HepG2 (cell line): ENCODE measurements around the gene SACS.

Source experiments
- ATF2 ChIP-seq: sonication (generic); formaldehyde crosslinking; IDR thresholded peaks from 2 replicates; pipeline ENCODE4 v1.4.0; 2020; ENCODE audit warnings: missing genetic modification reagents
- CEBPB ChIP-seq: IDR thresholded peaks from 2 replicates; pipeline ENCODE4 v1.6.1; 2011; ENCODE audit warnings: low read depth, low read length, improper control_type of control experiment, borderline replicate concordance
- MED8 ChIP-seq: sonication (generic); formaldehyde crosslinking; IDR thresholded peaks from 2 replicates; pipeline ENCODE4 v1.8.1; 2023; ENCODE audit warnings: mild to moderate bottlenecking, missing genetic modification reagents; ENCODE audit not compliant: insufficient replicate concordance
- MXI1 ChIP-seq: IDR thresholded peaks from 3 replicates; pipeline ENCODE4 v1.6.1; 2012; ENCODE audit warnings: low read depth, low read length, inconsistent platforms, borderline replicate concordance
- NPAS2 ChIP-seq: sonication (generic); formaldehyde crosslinking; IDR thresholded peaks from 2 replicates; pipeline ENCODE4 v1.8.0; 2022; ENCODE audit warnings: mild to moderate bottlenecking, missing genetic modification reagents, borderline replicate concordance
- POLR2A ChIP-seq, 2 experiments: IDR thresholded peaks; 2 replicates each; pipeline ENCODE4 v1.6.1; 2011; ENCODE audit warnings: low read depth in 2 of 2, low read length in 2 of 2, mild to moderate bottlenecking in 1 of 2, moderate library complexity in 1 of 2; ENCODE audit not compliant: insufficient read depth in 1 of 2
- POLR2AphosphoS5 ChIP-seq: IDR thresholded peaks from 2 replicates; pipeline ENCODE4 v1.6.1; 2012; ENCODE audit warnings: low read depth, low read length
- TRIM22 ChIP-seq: fragments of 450-650 bp; IDR thresholded peaks from 2 replicates; pipeline ENCODE4 v1.6.1; 2017
- ZFX ChIP-seq: sonication (generic); formaldehyde crosslinking; IDR thresholded peaks from 2 replicates; pipeline ENCODE4 v1.4.0; 2020; ENCODE audit warnings: mild to moderate bottlenecking, low read depth, missing genetic modification reagents, moderate library complexity
- ZNF609 ChIP-seq: sonication (generic); formaldehyde crosslinking; IDR thresholded peaks from 2 replicates; pipeline ENCODE4 v1.4.0; 2020; ENCODE audit warnings: mild to moderate bottlenecking, missing genetic modification reagents, borderline replicate concordance
- ZNF777 ChIP-seq: sonication (generic); formaldehyde crosslinking; IDR thresholded peaks from 2 replicates; pipeline ENCODE4 v1.4.0; 2020; ENCODE audit warnings: missing genetic modification reagents

GRCh38 chr13:23460309-23460708, 26.8 kb upstream of the SACS start:
- TF ChIP-seq CEBPB (no peak), POLR2A (IDR thresholded peaks at IDR 0.05; ENCODE audit: insufficient read depth in 1 of 2, low read depth in 2 of 2, low read length in 2 of 2) (no peak), MED8 (no peak), NPAS2 (no peak), ZFX (no peak), MXI1 (no peak), POLR2AphosphoS5 (no peak), ATF2 (CRISPR knock-in tag) (no peak), ZNF777 (CRISPR knock-in tag) (no peak), TRIM22 (no peak), ZNF609 (CRISPR knock-in tag) (no peak)
